ENCODE data around the gene BRMS1. TPM values are rescaled to one million over a fixed set of nuclear protein-coding genes. Genes with fewer than 3 reads are reported as not detected.
A peak's percentile ranks its signal among the peaks of the same experiment; 100 is the strongest.
"Not testable (repeated sequence)": the region's sequence is repeated elsewhere in the genome, so short reads cannot be mapped to it uniquely, and the experiment has no call there.

The BRMS1 gene
- total and polyA plus RNA-seq, 2 experiments from 2014 or later = 39.7 to 48.6 TPM

- H3K27ac ChIP-seq = peak overlapping the region; percentile 94
- H3K4me2 ChIP-seq = peak overlapping the region; percentile 33
- no peaks in the 10 kb centered on the region for H3K9me2 ChIP-seq (replicated peaks; ENCODE audit: insufficient read depth)
- no peaks in the 10 kb centered on the region for H3K36me3 ChIP-seq (replicated peaks; ENCODE audit: insufficient read depth, low read depth)
- peaks cover 46% of the 10 kb centered on the region for H3K4me1 ChIP-seq (ENCODE audit: insufficient read depth)
- H3K4me3 ChIP-seq = no peak overlapping the region
- no peaks in the 10 kb centered on the region for H3K27me3 ChIP-seq
- H3K9me3 ChIP-seq (ENCODE audit: low read depth) = no peaks in the 10 kb centered on the region
- 55% methylated on average over 5 of the region's 10 CpGs for WGBS (ENCODE audit: low lambda C conversion rate, missing lambda C conversion rate)
- TF ChIP-seq EZH2 (IDR thresholded peaks at IDR 0.05; ENCODE audit: borderline replicate concordance) = no peak
- TF ChIP-seq EZH2phosphoT487 (IDR thresholded peaks at IDR 0.05; ENCODE audit: low read depth, severe bottlenecking, unreplicated experiment) = no peak
- H2AFZ ChIP-seq = no peak overlapping the region
- H4K20me1 ChIP-seq (ENCODE audit: insufficient read depth, poor library complexity, severe bottlenecking) = no peaks in the 10 kb centered on the region
- DNase-seq (ENCODE audit: low spot score) = no peak
- H3K79me2 ChIP-seq = no peaks in the 10 kb centered on the region
These were observed 20.2 kb downstream of the BRMS1 start for GRCh38 chr11:66324664-66325063.

GRCh38 chr11:66323684-66324083, 21.2 kb downstream of the BRMS1 start:
- H2AFZ ChIP-seq = no peak overlapping the region
- WGBS (ENCODE audit: low lambda C conversion rate, missing lambda C conversion rate) = 100% methylated on average over 1 of the region's 1 CpG
- no peak for TF ChIP-seq CTCF (IDR thresholded peaks at IDR 0.05; ENCODE audit: poor library complexity)
- no peak for TF ChIP-seq EZH2 (IDR thresholded peaks at IDR 0.05; ENCODE audit: borderline replicate concordance)
- TF ChIP-seq EZH2phosphoT487 (IDR thresholded peaks at IDR 0.05; ENCODE audit: low read depth, severe bottlenecking, unreplicated experiment) = no peak

GRCh38 chr11:66322732-66323427, 22.0 kb downstream of the BRMS1 start:
- Histone ChIP-seq H3K27ac (no peak overlapping the region), H3K4me1 (ENCODE audit: insufficient read depth) (peaks cover 50% of the 10 kb centered on the region), H3K9me2 (replicated peaks; ENCODE audit: insufficient read depth) (no peaks in the 10 kb centered on the region), H3K4me2 (no peak overlapping the region), H3K36me3 (replicated peaks; ENCODE audit: insufficient read depth, low read depth) (no peaks in the 10 kb centered on the region), H3K79me2 (no peaks in the 10 kb centered on the region), H3K4me3 (no peak overlapping the region), H2AFZ (no peak overlapping the region), H3K27me3 (no peaks in the 10 kb centered on the region), H3K9me3 (ENCODE audit: low read depth) (no peaks in the 10 kb centered on the region), H4K20me1 (ENCODE audit: insufficient read depth, poor library complexity, severe bottlenecking) (no peaks in the 10 kb centered on the region)
- TF ChIP-seq CTCF (IDR thresholded peaks at IDR 0.05; ENCODE audit: poor library complexity) = no peak
- TF ChIP-seq EZH2 (IDR thresholded peaks at IDR 0.05; ENCODE audit: borderline replicate concordance) = no peak
- TF ChIP-seq EZH2phosphoT487 (IDR thresholded peaks at IDR 0.05; ENCODE audit: low read depth, severe bottlenecking, unreplicated experiment) = no peak
- DNase-seq (ENCODE audit: low spot score) = no peak
- 86% methylated on average over 11 of the region's 11 CpGs for WGBS (ENCODE audit: low lambda C conversion rate, missing lambda C conversion rate)

More at GRCh38 chr11:66323684-66324083, 21.2 kb downstream of the BRMS1 start:
- no peak overlapping the region for H3K4me3 ChIP-seq
- no peaks in the 10 kb centered on the region for H3K36me3 ChIP-seq (replicated peaks; ENCODE audit: insufficient read depth, low read depth)
- H3K27ac ChIP-seq = no peak overlapping the region
- H3K4me2 ChIP-seq = no peak overlapping the region
- H3K4me1 ChIP-seq (ENCODE audit: insufficient read depth) = peaks cover 50% of the 10 kb centered on the region
- no peak for DNase-seq (ENCODE audit: low spot score)
- H3K79me2 ChIP-seq = no peaks in the 10 kb centered on the region
- no peaks in the 10 kb centered on the region for H3K9me2 ChIP-seq (replicated peaks; ENCODE audit: insufficient read depth)
- no peaks in the 10 kb centered on the region for H3K27me3 ChIP-seq
- no peaks in the 10 kb centered on the region for H3K9me3 ChIP-seq (ENCODE audit: low read depth)
- H4K20me1 ChIP-seq (ENCODE audit: insufficient read depth, poor library complexity, severe bottlenecking) = no peaks in the 10 kb centered on the region

GRCh38 chr11:66321606-66322005, 23.3 kb downstream of the BRMS1 start:
- no peaks in the 10 kb centered on the region for H3K9me3 ChIP-seq (ENCODE audit: low read depth)
- no peak overlapping the region for H3K4me3 ChIP-seq
- no peak overlapping the region for H2AFZ ChIP-seq
- no peaks in the 10 kb centered on the region for H4K20me1 ChIP-seq (ENCODE audit: insufficient read depth, poor library complexity, severe bottlenecking)
- no peak overlapping the region for H3K27ac ChIP-seq
- no peaks in the 10 kb centered on the region for H3K27me3 ChIP-seq
- peaks cover 46% of the 10 kb centered on the region for H3K4me1 ChIP-seq (ENCODE audit: insufficient read depth)
- 87% methylated on average over 4 of the region's 4 CpGs for WGBS (ENCODE audit: low lambda C conversion rate, missing lambda C conversion rate)
- no peaks in the 10 kb centered on the region for H3K9me2 ChIP-seq (replicated peaks; ENCODE audit: insufficient read depth)
- H3K4me2 ChIP-seq = no peak overlapping the region
- TF ChIP-seq CTCF (IDR thresholded peaks at IDR 0.05; ENCODE audit: poor library complexity) (no peak), EZH2 (IDR thresholded peaks at IDR 0.05; ENCODE audit: borderline replicate concordance) (no peak), EZH2phosphoT487 (IDR thresholded peaks at IDR 0.05; ENCODE audit: low read depth, severe bottlenecking, unreplicated experiment) (no peak)
- H3K36me3 ChIP-seq (replicated peaks; ENCODE audit: insufficient read depth, low read depth) = no peaks in the 10 kb centered on the region
- DNase-seq (ENCODE audit: low spot score) = no peak
- H3K79me2 ChIP-seq = peaks cover 2% of the 10 kb centered on the region

GRCh38 chr11:66320748-66321147, 24.2 kb downstream of the BRMS1 start:
- H3K27ac ChIP-seq; H3K9me3 ChIP-seq (ENCODE audit: low read depth); H3K36me3 ChIP-seq (replicated peaks; ENCODE audit: insufficient read depth, low read depth); DNase-seq (ENCODE audit: low spot score); H2AFZ ChIP-seq; H4K20me1 ChIP-seq (ENCODE audit: insufficient read depth, poor library complexity, severe bottlenecking); H3K9me2 ChIP-seq (replicated peaks; ENCODE audit: insufficient read depth); H3K4me2 ChIP-seq; H3K27me3 ChIP-seq; H3K4me3 ChIP-seq: not testable (repeated sequence)
- H3K4me1 ChIP-seq (ENCODE audit: insufficient read depth) = peaks cover 38% of the 10 kb centered on the region
- peaks cover 11% of the 10 kb centered on the region for H3K79me2 ChIP-seq
- WGBS (ENCODE audit: low lambda C conversion rate, missing lambda C conversion rate) = 96% methylated on average over 6 of the region's 6 CpGs

GRCh38 chr11:66320289-66320688, 24.6 kb downstream of the BRMS1 start:
- not testable (repeated sequence) for DNase-seq (ENCODE audit: low spot score); H2AFZ ChIP-seq; H4K20me1 ChIP-seq (ENCODE audit: insufficient read depth, poor library complexity, severe bottlenecking); H3K27me3 ChIP-seq; H3K9me3 ChIP-seq (ENCODE audit: low read depth); H3K4me3 ChIP-seq; H3K27ac ChIP-seq; H3K4me2 ChIP-seq; H3K9me2 ChIP-seq (replicated peaks; ENCODE audit: insufficient read depth); H3K36me3 ChIP-seq (replicated peaks; ENCODE audit: insufficient read depth, low read depth)
- Histone ChIP-seq H3K79me2 (peaks cover 15% of the 10 kb centered on the region), H3K4me1 (ENCODE audit: insufficient read depth) (peaks cover 33% of the 10 kb centered on the region)
- 92% methylated on average over 2 of the region's 2 CpGs for WGBS (ENCODE audit: low lambda C conversion rate, missing lambda C conversion rate)
